Pancreas (tissue), 10 donors: ENCODE data around the gene BBOX1. TPM values are rescaled to one million over a fixed set of nuclear protein-coding genes. Genes with fewer than 3 reads are reported as not detected.

Source experiments
- ATAC-seq, 4 donors: fragments of 200-7000 bp; cut with Tn5 transposase; one replicate each; pipeline versions ENCODE4 v1.8.0 to v1.9.1; 2020; ENCODE audit warnings: mild to moderate bottlenecking in 4 of 4, moderate library complexity in 4 of 4
- DNase-seq, 6 donors: peaks; one replicate each; pipeline ENCODE4 v3.0.0-alpha.2; 2020
- FAIRE-seq: peaks from 2 replicates; lab custom pipeline; 2012; peaks lifted over from hg19 to GRCh38; lab: Jason Lieb, UNC
- H3K27ac ChIP-seq, 4 donors: fragments of 200-600 bp; sonication (generic); 1 replicate in 3 of 4; 2 replicates in 1 of 4; pipeline versions ENCODE4 v1.5.0 to v1.8.0; 2020
- H3K27me3 ChIP-seq, 4 donors: fragments of 200-600 bp; one replicate each; pipeline ENCODE4 v1.8.0; 2021
- H3K36me3 ChIP-seq, 3 donors: fragments of 200-600 bp; sonication (generic) in 1 of 3; one replicate each; pipeline versions ENCODE4 v1.5.0 to v1.8.0; 2020 to 2021
- H3K4me1 ChIP-seq, 3 donors: fragments of 200-600 bp; one replicate each; pipeline ENCODE4 v1.8.0; 2021
- H3K4me3 ChIP-seq, 4 donors: fragments of 200-600 bp; sonication (generic) in 2 of 4; one replicate each; pipeline versions ENCODE4 v1.5.0 to v1.8.0; 2020 to 2021
- H3K9me3 ChIP-seq, 4 donors: fragments of 200-600 bp; one replicate each; pipeline ENCODE4 v1.8.0; 2021
- WGBS, 2 donors: extraction: QIAGEN DNeasy Blood & Tissue Kit; methylation state at CpG; one replicate each; pipeline ENCODE4 v1.1.7; 2013; 5-methylcytosine and 5-hydroxymethylcytosine counted together
- intact Hi-C, 3 donors: fragments of 100-400 bp; cut with DNase I; formaldehyde crosslinking; loops; one replicate each; pipeline versions ENCODE4 v1.11.1 to v1.14.2; 2022
- polyA plus RNA-seq, 2 donors: library from polyadenylated mRNA; stranded (reverse); fragments of 200-250 nt; gene quantifications; one replicate each; pipeline ENCODE4 v1.2.3, GENCODE V29; 2013
- total RNA-seq, 6 donors: library from RNA; stranded (reverse); fragmentation: NEBNext Ultra II Directional in 4 of 6; extraction: Animal tissue kit (Norgen Biotek cat#: 25700) in 4 of 6; gene quantifications; one replicate each; pipeline versions ENCODE4 v1.2.1 to v1.2.4, GENCODE V29; 2021 to 2023
- TF ChIP-seq, protein P1 (sequence below), 4 donors: fragments of 200-600 bp; sonication (generic) in 3 of 4; IDR thresholded peaks; one replicate each; pipeline versions ENCODE4 v1.5.0 to v1.8.0; 2021; ENCODE audit warnings: antibody characterized with exemption in 4 of 4
- donor health status: healthy with polysubstance abuse.
- donor health status: DM: no; HTN: no; CAD: no; lungs with moderate emphysema.
- donor health status: DM: no; HTN: no; CAD: no.
- donor health status: control.
- donor health status: control.
- donor health status: Bipolar disorder and iron deficiency.
- donor health status: DM: yes; HTN: yes; CAD: no.
- donor health status: DM: no; HTN: no; CAD: no.
- donor health status: DM: no; HTN: no; CAD: no.
- donor health status: DM: yes; HTN: yes; CAD: no.

Gene BBOX1
- total and polyA plus RNA-seq, 8 donors: 0.14 to 2.2 (median 0.34) TPM

DNA sequence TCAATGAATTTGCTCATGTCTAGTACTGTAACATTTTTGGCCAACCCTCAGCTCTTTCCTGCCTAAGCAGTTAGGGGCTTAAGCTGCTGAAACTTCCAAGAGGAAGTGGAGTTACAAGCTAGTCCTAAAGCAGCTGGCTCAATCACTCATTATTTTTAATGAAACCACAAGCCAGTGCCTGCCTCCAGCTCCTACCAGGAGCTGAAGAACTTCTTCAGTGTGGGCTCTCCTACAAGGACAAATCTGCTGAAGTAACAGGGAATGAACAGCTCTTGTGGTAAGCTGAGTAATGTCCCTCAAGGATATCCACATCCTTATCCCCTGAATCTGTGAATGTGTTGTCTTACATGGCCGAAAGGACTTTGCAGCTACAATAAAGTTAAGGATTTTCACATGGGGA, 112.5 kb downstream of the BBOX1 start:
- FAIRE-seq: no peak
- no peaks in the 10 kb centered on the region for H3K4me1 ChIP-seq
- no peak for ATAC-seq
- DNase-seq: no peak
- H3K4me3 ChIP-seq: no peak overlapping the region
- no peak overlapping the region for H3K27ac ChIP-seq
- TF ChIP-seq, protein P1, sequence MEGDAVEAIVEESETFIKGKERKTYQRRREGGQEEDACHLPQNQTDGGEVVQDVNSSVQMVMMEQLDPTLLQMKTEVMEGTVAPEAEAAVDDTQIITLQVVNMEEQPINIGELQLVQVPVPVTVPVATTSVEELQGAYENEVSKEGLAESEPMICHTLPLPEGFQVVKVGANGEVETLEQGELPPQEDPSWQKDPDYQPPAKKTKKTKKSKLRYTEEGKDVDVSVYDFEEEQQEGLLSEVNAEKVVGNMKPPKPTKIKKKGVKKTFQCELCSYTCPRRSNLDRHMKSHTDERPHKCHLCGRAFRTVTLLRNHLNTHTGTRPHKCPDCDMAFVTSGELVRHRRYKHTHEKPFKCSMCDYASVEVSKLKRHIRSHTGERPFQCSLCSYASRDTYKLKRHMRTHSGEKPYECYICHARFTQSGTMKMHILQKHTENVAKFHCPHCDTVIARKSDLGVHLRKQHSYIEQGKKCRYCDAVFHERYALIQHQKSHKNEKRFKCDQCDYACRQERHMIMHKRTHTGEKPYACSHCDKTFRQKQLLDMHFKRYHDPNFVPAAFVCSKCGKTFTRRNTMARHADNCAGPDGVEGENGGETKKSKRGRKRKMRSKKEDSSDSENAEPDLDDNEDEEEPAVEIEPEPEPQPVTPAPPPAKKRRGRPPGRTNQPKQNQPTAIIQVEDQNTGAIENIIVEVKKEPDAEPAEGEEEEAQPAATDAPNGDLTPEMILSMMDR (IDR thresholded peaks at IDR 0.05): no peak
- no peaks in the 10 kb centered on the region for H3K9me3 ChIP-seq
- 79 to 94% methylated on average over 1 of the region's 1 CpG for WGBS, 2 donors
- H3K27me3 ChIP-seq: no peaks in the 10 kb centered on the region
- H3K36me3 ChIP-seq: no peaks in the 10 kb centered on the region
- intact Hi-C loops: no loop called here

DNA sequence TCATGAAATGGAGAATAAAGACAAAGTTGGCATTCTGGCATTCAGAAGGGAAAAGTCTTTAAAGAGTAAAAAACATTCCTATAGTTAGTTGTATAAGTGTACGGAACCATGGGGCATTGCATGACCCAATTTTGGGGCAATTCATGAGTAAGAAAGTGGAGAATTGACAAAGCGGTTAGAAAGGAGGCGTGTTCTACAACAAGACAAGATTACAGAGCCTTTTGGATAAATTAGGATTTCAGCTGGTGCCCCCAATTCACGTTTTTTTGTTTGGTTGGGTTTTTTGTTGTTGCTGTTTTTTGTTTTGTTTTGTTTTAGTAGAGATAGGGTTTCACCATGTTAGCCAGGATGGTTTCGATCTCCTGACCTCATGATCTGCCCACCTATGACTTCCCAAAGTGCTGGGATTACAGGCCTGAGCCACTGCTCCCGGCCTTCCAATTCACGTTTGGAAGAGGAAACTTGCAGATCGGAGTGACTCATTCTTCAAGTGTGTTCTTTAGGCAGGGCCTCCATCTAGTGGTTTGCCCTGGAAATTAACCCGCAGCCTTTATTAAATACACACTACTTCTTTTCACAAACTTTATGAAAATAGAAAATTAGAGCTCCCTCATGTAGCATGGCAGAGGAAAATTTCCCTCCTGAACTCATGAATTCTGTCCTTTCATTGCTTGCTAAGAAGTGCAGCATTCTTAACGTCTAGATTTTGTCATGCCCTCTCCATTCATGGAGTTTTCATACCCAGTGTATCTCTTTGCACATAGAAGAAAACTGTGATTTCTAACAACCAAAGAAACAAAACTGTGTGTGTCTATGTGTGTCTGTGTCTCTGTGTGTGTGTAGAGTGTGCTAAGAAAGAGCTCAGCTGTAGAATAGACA, 118.1 kb downstream of the BBOX1 start:
- Histone ChIP-seq H3K4me3 (no peak overlapping the region), H3K27ac (no peak overlapping the region), H3K36me3 (no peaks in the 10 kb centered on the region), H3K27me3 (no peaks in the 10 kb centered on the region), H3K4me1 (no peaks in the 10 kb centered on the region), H3K9me3 (no peaks in the 10 kb centered on the region)
- TF ChIP-seq, protein P1 (IDR thresholded peaks at IDR 0.05): peak; percentile 42 to 79 (median 69)
- intact Hi-C loops: no loop called here
- FAIRE-seq: peak; percentile 34
- peak; percentile 96 to 100 (median 98) for ATAC-seq
- WGBS, 2 donors: 27 to 29% methylated on average over 10 of the region's 10 CpGs
- DNase-seq: peak in 4 of 6 donors; percentile 30 to 69 (median 42)

DNA sequence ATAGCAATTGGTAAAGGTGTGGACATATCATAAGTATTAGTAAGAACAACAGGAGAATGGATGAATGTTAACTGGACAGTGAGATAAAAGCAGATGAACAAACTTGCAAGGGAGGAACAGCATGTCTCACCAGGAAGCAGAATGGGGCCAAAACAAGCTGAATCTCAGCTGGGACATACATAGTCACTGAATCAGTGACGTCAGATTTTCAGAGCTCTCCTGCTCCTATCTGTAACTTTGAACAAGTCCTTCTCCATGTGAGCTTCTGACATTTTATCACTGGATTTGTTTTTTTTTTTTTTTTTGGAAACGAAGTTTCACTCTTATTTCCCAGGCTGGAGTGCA, 118.7 kb downstream of the BBOX1 start:
- Histone ChIP-seq H3K27ac (no peak overlapping the region), H3K4me3 (no peak overlapping the region), H3K4me1 (no peaks in the 10 kb centered on the region), H3K9me3 (no peaks in the 10 kb centered on the region), H3K27me3 (no peaks in the 10 kb centered on the region), H3K36me3 (no peaks in the 10 kb centered on the region)
- DNase-seq: no peak
- no peak for FAIRE-seq
- TF ChIP-seq, protein P1 (IDR thresholded peaks at IDR 0.05): no peak
- intact Hi-C loops: no loop called here
- 41 to 47% methylated on average over 2 of the region's 2 CpGs for WGBS, 2 donors
- ATAC-seq: no peak

DNA sequence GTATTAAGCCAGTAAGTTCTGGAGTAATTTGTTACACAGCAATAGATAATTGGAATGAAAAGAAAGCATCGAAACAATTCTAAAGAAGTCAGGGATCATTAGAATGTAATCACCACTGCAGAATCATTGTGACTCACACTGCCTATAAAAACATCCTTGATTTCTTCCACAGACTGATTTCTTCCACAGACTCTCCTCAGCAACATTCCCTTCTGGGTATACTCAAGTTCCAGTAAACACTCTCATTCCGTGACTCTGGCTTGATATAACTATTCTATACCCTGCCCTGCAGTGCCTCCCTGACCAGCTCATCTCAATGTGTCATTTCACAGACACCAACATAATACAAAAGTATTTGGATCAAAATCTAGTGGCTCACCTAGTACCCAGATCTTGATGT, 120.5 kb downstream of the BBOX1 start:
- no peak for FAIRE-seq
- Histone ChIP-seq H3K27me3 (no peaks in the 10 kb centered on the region), H3K27ac (no peak overlapping the region), H3K4me1 (no peaks in the 10 kb centered on the region), H3K9me3 (no peaks in the 10 kb centered on the region), H3K4me3 (no peak overlapping the region), H3K36me3 (no peaks in the 10 kb centered on the region)
- 79 to 84% methylated on average over 2 of the region's 2 CpGs for WGBS, 2 donors
- no peak for DNase-seq
- TF ChIP-seq, protein P1 (IDR thresholded peaks at IDR 0.05): no peak
- intact Hi-C loops: loop anchor here in 1 of 3 donors (10.0 kb wide), 1 partner anchor 426 kb away; no protein-coding TSS in a partner anchor
- no peak for ATAC-seq

DNA sequence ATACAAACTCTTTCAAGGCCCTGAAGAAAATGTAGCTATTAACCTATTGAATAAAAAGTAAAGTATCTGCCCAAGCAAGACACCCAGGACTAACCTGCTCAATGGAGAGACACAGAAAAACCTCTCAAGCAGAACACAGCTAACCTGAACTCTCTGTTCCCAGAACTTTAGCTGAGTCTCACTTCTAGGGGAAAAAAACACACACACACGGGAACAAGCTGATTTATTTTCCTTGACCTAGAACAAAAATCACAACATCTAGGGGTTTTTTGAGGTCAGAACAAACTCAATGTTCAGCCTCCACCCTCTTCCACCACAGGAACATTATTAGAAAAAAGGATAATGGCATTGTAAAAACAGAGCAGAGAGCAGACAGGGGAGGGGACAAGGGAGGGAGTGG, 121.6 kb downstream of the BBOX1 start:
- Histone ChIP-seq H3K4me3 (no peak overlapping the region), H3K4me1 (no peaks in the 10 kb centered on the region), H3K27me3 (no peaks in the 10 kb centered on the region), H3K36me3 (no peaks in the 10 kb centered on the region), H3K27ac (no peak overlapping the region), H3K9me3 (no peaks in the 10 kb centered on the region)
- FAIRE-seq: no peak
- intact Hi-C loops: loop anchor here in 1 of 3 donors (10.0 kb wide), 1 partner anchor 427 kb away; no protein-coding TSS in a partner anchor
- ATAC-seq: no peak
- 31 to 46% methylated on average over 1 of the region's 1 CpG for WGBS, 2 donors
- TF ChIP-seq, protein P1 (IDR thresholded peaks at IDR 0.05): no peak
- DNase-seq: no peak
